ENCODE data around the gene CAPN7.

The CAPN7 gene

GRCh38 chr3:15271785-15272381 is 65.8 kb downstream of the CAPN7 start:
- TF ChIP-seq CTCF (IDR thresholded peaks at IDR 0.05), result no peak

- no peak for TF ChIP-seq CTCF (IDR thresholded peaks at IDR 0.05)
Observed at GRCh38 chr3:15272426-15273196, 66.6 kb downstream of the CAPN7 start.

- TF ChIP-seq CTCF (IDR thresholded peaks at IDR 0.05), result no peak
Observed at GRCh38 chr3:15273227-15273626, 67.2 kb downstream of the CAPN7 start.

- no peak for TF ChIP-seq CTCF (IDR thresholded peaks at IDR 0.05)
Observed at GRCh38 chr3:15276028-15276724, 70.1 kb downstream of the CAPN7 start.

GRCh38 chr3:15277861-15278500 is 71.9 kb downstream of the CAPN7 start:
- TF ChIP-seq CTCF (IDR thresholded peaks at IDR 0.05), result no peak

- TF ChIP-seq CTCF (IDR thresholded peaks at IDR 0.05), result no peak
Observed at GRCh38 chr3:15279205-15279604, 73.2 kb downstream of the CAPN7 start.

- TF ChIP-seq CTCF (IDR thresholded peaks at IDR 0.05), result no peak
Observed at GRCh38 chr3:15279671-15280402, 73.8 kb downstream of the CAPN7 start.
